Spleen (tissue), 11 donors: ENCODE measurements around the gene FIG4. TPM values are rescaled to one million over a fixed set of nuclear protein-coding genes. Genes with fewer than 3 reads are reported as not detected.
A peak's percentile ranks its signal among the peaks of the same experiment; 100 is the strongest.

ENCODE experiments used
- DNase-seq: peaks from one replicate; pipeline ENCODE4 v3.0.0-alpha.2; 2020
- H3K27ac ChIP-seq, 8 donors: fragments of 200-600 bp; sonication (generic) in 7 of 8; 1 replicate in 4 of 8; 2 replicates in 4 of 8; pipeline versions ENCODE4 v1.5.0 to v1.8.0; 2016 to 2021; ENCODE audit warnings: inconsistent platforms in 4 of 8, mild to moderate bottlenecking in 4 of 8, moderate library complexity in 1 of 8
- H3K27me3 ChIP-seq, 7 donors: fragments of 200-600 bp; sonication (generic) in 6 of 7; replicated peaks in 1 of 7; 1 replicate in 4 of 7; 2 replicates in 3 of 7; pipeline versions ENCODE4 v1.5.0 to v1.8.0; 2016 to 2021; ENCODE audit warnings: inconsistent platforms in 3 of 7, mild to moderate bottlenecking in 1 of 7
- H3K36me3 ChIP-seq, 6 donors: fragments of 200-600 bp; sonication (generic) in 5 of 6; 1 replicate in 4 of 6; 2 replicates in 2 of 6; pipeline versions ENCODE4 v1.5.0 to v1.8.0; 2016 to 2021; ENCODE audit warnings: inconsistent platforms in 2 of 6
- H3K4me1 ChIP-seq, 6 donors: fragments of 200-600 bp; sonication (generic) in 5 of 6; 1 replicate in 3 of 6; 2 replicates in 3 of 6; pipeline versions ENCODE4 v1.5.0 to v1.8.0; 2016 to 2021; ENCODE audit warnings: inconsistent platforms in 3 of 6
- H3K4me3 ChIP-seq, 8 donors: fragments of 200-600 bp; sonication (generic) in 7 of 8; 1 replicate in 4 of 8; 2 replicates in 4 of 8; pipeline versions ENCODE4 v1.5.0 to v1.8.0; 2016 to 2021; ENCODE audit warnings: inconsistent platforms in 4 of 8, mild to moderate bottlenecking in 4 of 8, moderate library complexity in 2 of 8
- H3K9me3 ChIP-seq, 8 donors: fragments of 200-600 bp; sonication (generic) in 7 of 8; 1 replicate in 4 of 8; 2 replicates in 4 of 8; pipeline versions ENCODE4 v1.5.0 to v1.8.0; 2016 to 2021; ENCODE audit warnings: inconsistent platforms in 4 of 8
- CTCF ChIP-seq, 11 experiments: fragments of 200-600 bp in 7 of 11; fragments of 450-650 bp in 4 of 11; sonication (generic) in 4 of 11; IDR thresholded peaks in 8 of 11; conservative IDR thresholded peaks in 3 of 11; 1 replicate in 7 of 11; 2 replicates in 4 of 11; pipeline versions ENCODE4 v1.4.0 to v1.8.0; 2016 to 2021; ENCODE audit warnings: antibody characterized with exemption in 11 of 11, inconsistent platforms in 4 of 11, mild to moderate bottlenecking in 1 of 11
- POLR2A ChIP-seq, 3 donors: fragments of 450-650 bp; IDR thresholded peaks; one replicate each; pipeline ENCODE4 v1.5.1; 2017; ENCODE audit warnings: antibody characterized with exemption in 3 of 3, mild to moderate bottlenecking in 1 of 3
- POLR2AphosphoS5 ChIP-seq, 3 donors: sonication (generic); formaldehyde crosslinking; IDR thresholded peaks; one replicate each; pipeline ENCODE4 v1.5.1; 2017; ENCODE audit warnings: antibody characterized with exemption in 3 of 3
- WGBS, 5 donors: extraction: QIAGEN DNeasy Blood & Tissue Kit in 3 of 5; methylation state at CpG; one replicate each; pipeline versions ENCODE4 v1.1.5 to v1.1.7; 2013 to 2018; 5-methylcytosine and 5-hydroxymethylcytosine counted together
- intact Hi-C: fragments of 100-400 bp; cut with DNase I; formaldehyde crosslinking; loops from one replicate; pipeline ENCODE4 v1.15.0; 2023; ENCODE audit warnings: low total_unique reads
- polyA plus RNA-seq, 3 donors: library from polyadenylated mRNA; stranded (reverse); fragments of 200-250 nt; gene quantifications; one replicate each; pipeline ENCODE4 v1.2.1, GENCODE V29; 2013
- total RNA-seq, 7 donors: library from RNA; depleted of rRNA in 3 of 7; stranded (reverse); fragments of >200 nt in 3 of 7; fragmentation: NEBNext Ultra II Directional in 4 of 7; extraction: Animal tissue kit (Norgen Biotek cat#: 25700) in 4 of 7; gene quantifications; one replicate each; pipeline versions ENCODE4 v1.1.0 to v1.2.1, GENCODE V29; 2016 to 2021
- donor health status: healthy with polysubstance abuse.
- donor health status: DM: no; HTN: no; CAD: no; lungs with moderate emphysema.
- donor health status: DM: no; HTN: no; CAD: no.
- donor health status: Bipolar disorder and iron deficiency.
- donor health status: healthy.
- donor health status: DM: no; HTN: no; CAD: no.
- donor health status: DM: yes; HTN: yes; CAD: no.

The FIG4 gene
- total and polyA plus RNA-seq, 10 donors, result 10.2 to 35.1 (median 26.2) TPM

- Histone ChIP-seq H3K4me1 (peaks cover 0 to 28% (median 10%) of the 10 kb centered on the region in 6 donors), H3K4me3 (no peak overlapping the region), H3K27me3 (no peaks in the 10 kb centered on the region), H3K36me3 (peaks cover 0 to 91% (median 14%) of the 10 kb centered on the region in 6 donors), H3K9me3 (no peaks in the 10 kb centered on the region), H3K27ac (peak overlapping the region; percentile 10 to 77 (median 46))
- TF ChIP-seq POLR2AphosphoS5 (IDR thresholded peaks at IDR 0.05) (no peak), CTCF (IDR thresholded peaks at IDR 0.05 in 8 of 11, conservative IDR thresholded peaks at IDR 0.05 in 3 of 11) (no peak), POLR2A (IDR thresholded peaks at IDR 0.05) (no peak)
- intact Hi-C loops, result no loop called here
- 70 to 85% (median 82%) methylated on average over 6 of the region's 6 CpGs for WGBS, 5 donors
- no peak for DNase-seq
Observed at GRCh38 chr6:109794201-109794923, 103.3 kb downstream of the FIG4 start.

- intact Hi-C loops, result no loop called here
- Histone ChIP-seq H3K36me3 (peaks cover 0 to 91% (median 20%) of the 10 kb centered on the region in 6 donors), H3K4me1 (peaks cover 0 to 28% (median 10%) of the 10 kb centered on the region in 6 donors), H3K4me3 (no peak overlapping the region), H3K9me3 (no peaks in the 10 kb centered on the region), H3K27me3 (no peaks in the 10 kb centered on the region), H3K27ac (peak overlapping the region in 1 of 8 donors; percentile 71)
- TF ChIP-seq CTCF (IDR thresholded peaks at IDR 0.05 in 8 of 11, conservative IDR thresholded peaks at IDR 0.05 in 3 of 11), result no peak
- TF ChIP-seq POLR2AphosphoS5 (IDR thresholded peaks at IDR 0.05), result no peak
- TF ChIP-seq POLR2A (IDR thresholded peaks at IDR 0.05), result no peak
- no peak for DNase-seq
- 61 to 72% (median 64%) methylated on average over 4 of the region's 4 CpGs for WGBS, 5 donors
Observed at GRCh38 chr6:109795994-109796555, 105.0 kb downstream of the FIG4 start.

- WGBS, 5 donors, result 93 to 98% (median 95%) methylated on average over 5 of the region's 5 CpGs
- intact Hi-C loops, result no loop called here
- no peak for DNase-seq
- Histone ChIP-seq H3K4me1 (peaks cover 0 to 23% (median 6%) of the 10 kb centered on the region in 6 donors), H3K4me3 (no peak overlapping the region), H3K9me3 (no peaks in the 10 kb centered on the region), H3K27ac (no peak overlapping the region), H3K27me3 (no peaks in the 10 kb centered on the region), H3K36me3 (peaks cover 0 to 86% (median 16%) of the 10 kb centered on the region in 6 donors)
- TF ChIP-seq CTCF (IDR thresholded peaks at IDR 0.05 in 8 of 11, conservative IDR thresholded peaks at IDR 0.05 in 3 of 11), result no peak
- no peak for TF ChIP-seq POLR2AphosphoS5 (IDR thresholded peaks at IDR 0.05)
- no peak for TF ChIP-seq POLR2A (IDR thresholded peaks at IDR 0.05)
Observed at GRCh38 chr6:109799129-109799528, 108.0 kb downstream of the FIG4 start.

- TF ChIP-seq POLR2AphosphoS5 (IDR thresholded peaks at IDR 0.05) (no peak), CTCF (IDR thresholded peaks at IDR 0.05 in 8 of 11, conservative IDR thresholded peaks at IDR 0.05 in 3 of 11) (no peak), POLR2A (IDR thresholded peaks at IDR 0.05) (no peak)
- WGBS, 5 donors, result 89 to 95% (median 93%) methylated on average over 3 of the region's 3 CpGs
Observed at GRCh38 chr6:109799664-109800063, 108.6 kb downstream of the FIG4 start.

More at GRCh38 chr6:109799664-109800063, 108.6 kb downstream of the FIG4 start:
- Histone ChIP-seq H3K4me3 (no peak overlapping the region), H3K27ac (no peak overlapping the region), H3K4me1 (peaks cover 0 to 17% (median under 1%) of the 10 kb centered on the region in 6 donors), H3K27me3 (no peaks in the 10 kb centered on the region), H3K36me3 (peaks cover 0 to 86% (median 16%) of the 10 kb centered on the region in 6 donors), H3K9me3 (no peaks in the 10 kb centered on the region)
- intact Hi-C loops, result no loop called here
- DNase-seq, result no peak
